H1 (cell line): Measurements from ENCODE around the gene CACNA2D1. TPM values are rescaled to one million over a fixed set of nuclear protein-coding genes. Genes with fewer than 3 reads are reported as not detected.

Source experiments
- CTCF ChIA-PET: fragments of 300-600 bp; sonication (Branson Sonifier 250); formaldehyde crosslinking; loops from one replicate; lab custom pipeline; 2021; ENCODE audit not compliant: partially characterized antibody; lab: Charles Lee
- POLR2A ChIA-PET: fragments of 300-600 bp; sonication (Branson Sonifier 250); formaldehyde crosslinking; loops from one replicate; lab custom pipeline; 2021; ENCODE audit warnings: inconsistent platforms; ENCODE audit not compliant: partially characterized antibody; lab: Charles Lee
- DNase-seq, 2 experiments: peaks; one replicate each; pipeline versions ENCODE4 v3.0.0 to v3.0.0-alpha.2; 2010 to 2022; ENCODE audit warnings: low spot score in 2 of 2, low read depth in 1 of 2, mixed read lengths in 1 of 2
- FAIRE-seq: peaks from 2 replicates; lab custom pipeline; 2011; peaks lifted over from hg19 to GRCh38; lab: Jason Lieb, UNC
- H2AFZ ChIP-seq: 2 replicates; pipeline ENCODE4 v1.8.1; 2012; ENCODE audit warnings: low read length, inconsistent platforms
- H2AK5ac ChIP-seq: 2 replicates; pipeline ENCODE4 v1.6.1; 2013; ENCODE audit warnings: low read depth, low read length
- H2BK120ac ChIP-seq: replicated peaks from 2 replicates; pipeline ENCODE3; 2013; ENCODE audit warnings: low read depth, low read length, inconsistent platforms
- H2BK12ac ChIP-seq: 2 replicates; pipeline ENCODE4 v1.6.1; 2013; ENCODE audit warnings: low read depth, low read length
- H2BK15ac ChIP-seq: 2 replicates; pipeline ENCODE4 v1.6.1; 2013; ENCODE audit warnings: low read length
- H2BK20ac ChIP-seq: 2 replicates; pipeline ENCODE4 v1.6.1; 2013; ENCODE audit warnings: low read length
- H2BK5ac ChIP-seq: 2 replicates; pipeline ENCODE4 v1.6.1; 2013; ENCODE audit warnings: low read depth, low read length
- H3K14ac ChIP-seq: 2 replicates; pipeline ENCODE4 v1.6.1; 2013; ENCODE audit warnings: inconsistent platforms; ENCODE audit not compliant: insufficient read length
- H3K18ac ChIP-seq: 2 replicates; pipeline ENCODE4 v1.6.1; 2013; ENCODE audit warnings: low read length; ENCODE audit errors: extremely low read depth
- H3K23ac ChIP-seq: 2 replicates; pipeline ENCODE4 v1.6.1; 2013; ENCODE audit warnings: inconsistent platforms; ENCODE audit not compliant: insufficient read length
- H3K23me2 ChIP-seq: 2 replicates; pipeline ENCODE4 v1.6.1; 2013; ENCODE audit warnings: low read depth, low read length
- H3K27ac ChIP-seq: 2 replicates; pipeline ENCODE4 v1.6.1; 2011; ENCODE audit warnings: low read depth, low read length, inconsistent platforms
- H3K27me3 ChIP-seq, 4 experiments: replicated peaks in 1 of 4; 1 replicate in 1 of 4; 2 replicates in 3 of 4; pipeline versions ENCODE4 v1.6.1 to v1.8.1; 2011 to 2013; ENCODE audit warnings: low read length in 3 of 4, mild to moderate bottlenecking in 3 of 4, inconsistent platforms in 2 of 4, mixed read lengths in 2 of 4, moderate library complexity in 1 of 4; ENCODE audit not compliant: control insufficient read depth in 3 of 4, insufficient read depth in 3 of 4; ENCODE audit errors: extremely low read depth in 1 of 4
- H3K36me3 ChIP-seq, 4 experiments: 2 replicates each; pipeline versions ENCODE4 v1.6.1 to v1.8.1; 2011 to 2013; ENCODE audit warnings: mild to moderate bottlenecking in 4 of 4, low read length in 3 of 4, moderate library complexity in 2 of 4, control low read depth in 1 of 4, inconsistent platforms in 1 of 4; ENCODE audit not compliant: insufficient read depth in 4 of 4, control insufficient read depth in 2 of 4
- H3K4ac ChIP-seq: replicated peaks from 2 replicates; pipeline ENCODE3; 2013; ENCODE audit warnings: low read length, low read depth, mixed read lengths, inconsistent platforms; ENCODE audit not compliant: insufficient read length
- H3K4me1 ChIP-seq, 4 experiments: replicated peaks in 1 of 4; 1 replicate in 1 of 4; 2 replicates in 3 of 4; pipeline versions ENCODE4 v1.6.1 to v1.8.1; 2011 to 2013; ENCODE audit warnings: low read length in 3 of 4, inconsistent platforms in 2 of 4, mixed read lengths in 1 of 4; ENCODE audit not compliant: insufficient read depth in 4 of 4, control insufficient read depth in 3 of 4
- H3K4me2 ChIP-seq, 2 experiments: 2 replicates each; pipeline versions ENCODE4 v1.6.1 to v1.8.1; 2011 to 2013; ENCODE audit warnings: low read depth in 2 of 2, low read length in 2 of 2, control low read depth in 1 of 2, inconsistent platforms in 1 of 2, mild to moderate bottlenecking in 1 of 2; ENCODE audit not compliant: insufficient read depth in 1 of 2
- H3K4me3 ChIP-seq, 4 experiments: fragments of 200-600, 300-600 bp in 1 of 4; sonication (generic), shearing (Covaris generic), sonication (Bioruptor Twin) in 1 of 4; 2 replicates each; pipeline versions ENCODE4 v1.5.1 to v1.8.1; 2011 to 2016; ENCODE audit warnings: low read length in 4 of 4, low read depth in 3 of 4, control low read depth in 2 of 4, inconsistent platforms in 2 of 4, mild to moderate bottlenecking in 2 of 4, mixed read lengths in 1 of 4, moderate library complexity in 1 of 4; ENCODE audit not compliant: insufficient read depth in 2 of 4; ENCODE audit errors: extremely low read depth in 1 of 4
- H3K56ac ChIP-seq: replicated peaks from 2 replicates; pipeline ENCODE3; 2013; ENCODE audit warnings: low read depth, mild to moderate bottlenecking, mixed read lengths, low read length, inconsistent platforms; ENCODE audit not compliant: insufficient read length
- H3K79me1 ChIP-seq: 2 replicates; pipeline ENCODE4 v1.6.1; 2013; ENCODE audit warnings: low read depth, low read length, control low read depth
- H3K79me2 ChIP-seq, 2 experiments: 2 replicates each; pipeline versions ENCODE4 v1.6.1 to v1.8.1; 2012 to 2013; ENCODE audit warnings: low read length in 2 of 2, mild to moderate bottlenecking in 2 of 2, inconsistent platforms in 1 of 2; ENCODE audit not compliant: insufficient read depth in 2 of 2, control insufficient read depth in 1 of 2
- H3K9ac ChIP-seq, 4 experiments: replicated peaks in 1 of 4; 1 replicate in 1 of 4; 2 replicates in 3 of 4; pipeline versions ENCODE4 v1.6.1 to v1.8.1; 2011 to 2013; ENCODE audit warnings: low read depth in 3 of 4, low read length in 3 of 4, control low read depth in 2 of 4, mild to moderate bottlenecking in 2 of 4, moderate library complexity in 2 of 4, inconsistent platforms in 1 of 4; ENCODE audit errors: extremely low read depth in 1 of 4
- H3K9me3 ChIP-seq, 2 experiments: 2 replicates each; pipeline versions ENCODE4 v1.6.1 to v1.8.1; 2012 to 2013; ENCODE audit warnings: mild to moderate bottlenecking in 2 of 2, moderate library complexity in 2 of 2, control low read depth in 1 of 2, inconsistent platforms in 1 of 2, low read depth in 1 of 2, low read length in 1 of 2, mixed read lengths in 1 of 2; ENCODE audit not compliant: insufficient read depth in 2 of 2
- H4K20me1 ChIP-seq, 2 experiments: replicated peaks in 1 of 2; 2 replicates each; pipeline versions ENCODE3 to v1.8.1; 2011 to 2013; ENCODE audit warnings: inconsistent platforms in 2 of 2, low read length in 2 of 2, mild to moderate bottlenecking in 1 of 2; ENCODE audit not compliant: insufficient read depth in 2 of 2, control insufficient read depth in 1 of 2
- H4K5ac ChIP-seq: 2 replicates; pipeline ENCODE4 v1.6.1; 2013; ENCODE audit warnings: low read length, low read depth, mixed read lengths, inconsistent platforms; ENCODE audit not compliant: insufficient read length
- H4K8ac ChIP-seq: 2 replicates; pipeline ENCODE4 v1.8.0; 2013; ENCODE audit warnings: mild to moderate bottlenecking, moderate library complexity, low read length, inconsistent platforms; ENCODE audit not compliant: insufficient read depth; ENCODE audit errors: extremely low read depth
- H4K91ac ChIP-seq: replicated peaks from 2 replicates; pipeline ENCODE3; 2013; ENCODE audit warnings: low read length, mixed read lengths, inconsistent platforms; ENCODE audit not compliant: insufficient read length
- ATF3 ChIP-seq: IDR thresholded peaks from 2 replicates; pipeline ENCODE4 v1.6.1; 2011; ENCODE audit warnings: low read depth, mild to moderate bottlenecking, low read length; ENCODE audit not compliant: insufficient read depth
- CEBPB ChIP-seq: IDR thresholded peaks from 2 replicates; pipeline ENCODE4 v1.6.1; 2012; ENCODE audit warnings: low read depth, low read length
- CREB1 ChIP-seq: IDR thresholded peaks from 2 replicates; pipeline ENCODE4 v1.6.1; 2012; ENCODE audit warnings: inconsistent platforms
- HDAC2 ChIP-seq, 2 experiments: fragments of 300-600 bp in 1 of 2; sonication (generic) in 1 of 2; IDR thresholded peaks; 2 replicates each; pipeline ENCODE4 v1.6.1; 2011 to 2012; ENCODE audit warnings: low read depth in 2 of 2, low read length in 2 of 2, mild to moderate bottlenecking in 2 of 2, moderate library complexity in 2 of 2, borderline replicate concordance in 1 of 2, inconsistent platforms in 1 of 2
- KDM1A ChIP-seq: fragments of 200-600, 300-600 bp; sonication (generic); IDR thresholded peaks from 2 replicates; pipeline ENCODE4 v1.7.1; 2016; ENCODE audit warnings: mild to moderate bottlenecking, low read length, borderline replicate concordance
- MAFK ChIP-seq: IDR thresholded peaks from 2 replicates; pipeline ENCODE4 v1.6.1; 2012; ENCODE audit warnings: low read depth, mild to moderate bottlenecking, improper control_type of control experiment, low read length
- RBBP5 ChIP-seq: IDR thresholded peaks from 2 replicates; pipeline ENCODE4 v1.7.1; 2012; ENCODE audit warnings: low read depth, mild to moderate bottlenecking, inconsistent platforms, low read length, moderate library complexity, borderline replicate concordance
- RXRA ChIP-seq: IDR thresholded peaks from 2 replicates; pipeline ENCODE4 v1.6.1; 2011; ENCODE audit warnings: low read depth, mild to moderate bottlenecking, low read length, moderate library complexity; ENCODE audit not compliant: insufficient read depth
- SAP30 ChIP-seq: fragments of 300-600 bp; sonication (generic); IDR thresholded peaks from 2 replicates; pipeline ENCODE4 v1.7.1; 2012; ENCODE audit warnings: low read length, moderate library complexity, mild to moderate bottlenecking, inconsistent platforms; ENCODE audit not compliant: insufficient read depth, insufficient replicate concordance
- SIRT6 ChIP-seq: IDR thresholded peaks from one replicate; pipeline ENCODE4 v1.7.1; 2012; ENCODE audit warnings: low read length, inconsistent platforms
- SIX5 ChIP-seq: IDR thresholded peaks from 2 replicates; pipeline ENCODE4 v1.6.1; 2011; ENCODE audit warnings: mild to moderate bottlenecking, low read depth, low read length
- TAF7 ChIP-seq: optimal IDR thresholded peaks from 2 replicates; pipeline ENCODE3; 2011; ENCODE audit warnings: low read depth, mild to moderate bottlenecking, inconsistent platforms, low read length, moderate library complexity, borderline replicate concordance
- TCF12 ChIP-seq: IDR thresholded peaks from 2 replicates; pipeline ENCODE4 v1.6.1; 2011; ENCODE audit warnings: low read depth, mild to moderate bottlenecking, low read length
- WGBS, 2 experiments: shearing (Covaris generic) in 1 of 2; methylation state at CpG; one replicate each; pipeline versions ENCODE4 v1.1.6 to v1.1.7; 2013 to 2015; ENCODE audit warnings: low lambda C conversion rate in 2 of 2, mixed read lengths in 2 of 2, inconsistent platforms in 1 of 2, low coverage in 1 of 2, missing lambda C conversion rate in 1 of 2; ENCODE audit not compliant: insufficient replicate concordance in 2 of 2, insufficient coverage in 1 of 2, insufficient read length in 1 of 2; ENCODE audit errors: extremely low coverage in 1 of 2, missing lambda C conversion rate in 1 of 2; 5-methylcytosine and 5-hydroxymethylcytosine counted together
- polyA plus RNA-seq, 7 experiments: library from polyadenylated mRNA; depleted of rRNA in 3 of 7; stranded (reverse) in 5 of 7; unstranded in 2 of 7; fragments of >200 nt in 5 of 7; fragments of 200-250 nt in 2 of 7; gene quantifications; 1 replicate in 5 of 7; 2 replicates in 1 of 7; 4 replicates in 1 of 7; pipeline versions ENCODE4 v1.2.1 to v1.2.3, GENCODE V29; 2011 to 2013; ENCODE audit warnings: missing spikeins in 2 of 7, mixed read lengths in 2 of 7
- total RNA-seq: library from RNA; stranded (reverse); fragmentation: NEBNext Ultra II Directional; extraction: Animal tissue kit (Norgen Biotek cat#: 25700); gene quantifications from 2 replicates; pipeline ENCODE4 v1.2.1, GENCODE V29; 2021
- TF ChIP-seq, protein P1 (sequence below): IDR thresholded peaks from 2 replicates; pipeline ENCODE4 v1.6.1; 2012; ENCODE audit warnings: inconsistent platforms

The CACNA2D1 gene
- total and polyA plus RNA-seq, 2 of the 8 experiments (the other 6 are each of a cell fraction or from before 2014, with no cell fraction given): 4.3 to 27.3 TPM

DNA sequence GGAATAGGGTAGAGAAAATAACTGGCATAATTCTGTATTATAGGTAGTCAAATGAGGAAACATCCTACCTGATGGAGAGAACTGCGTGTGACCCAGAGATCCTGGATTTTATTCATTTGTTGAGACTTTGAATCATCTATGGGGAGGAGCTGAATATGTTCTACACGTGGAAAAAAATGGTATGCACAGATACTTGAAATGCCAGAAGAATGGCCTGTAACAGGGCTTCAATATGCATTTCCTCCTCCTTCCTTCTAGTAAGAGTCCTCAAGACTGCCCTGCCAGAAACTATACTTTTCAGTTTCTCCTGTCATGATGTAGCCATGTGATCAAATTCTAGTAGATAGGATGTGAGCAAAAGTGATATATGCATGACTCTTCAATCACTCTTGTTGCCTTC is 372.1 kb downstream of the CACNA2D1 start:
- no peak overlapping the region for H2BK15ac ChIP-seq
- H4K20me1 ChIP-seq: no peaks in the 10 kb centered on the region
- no peaks in the 10 kb centered on the region for H3K79me1 ChIP-seq
- no peak overlapping the region for H3K4me2 ChIP-seq
- no peak overlapping the region for H2AK5ac ChIP-seq
- no peaks in the 10 kb centered on the region for H3K27me3 ChIP-seq
- POLR2A ChIA-PET: no interaction called here
- no peak overlapping the region for H3K14ac ChIP-seq
- CTCF ChIA-PET: interaction anchor here (0.6 to 1.1 kb wide), 2 partner anchors 26 to 656 kb away, joined by 3 to 5 read pairs; no protein-coding TSS in a partner anchor
- no peak overlapping the region for H2AFZ ChIP-seq
- H2BK120ac ChIP-seq: no peak overlapping the region
- no peak overlapping the region for H3K4me3 ChIP-seq
- DNase-seq (no peak), FAIRE-seq (no peak)
- WGBS, 2 experiments: 88% methylated on average over 2 of the region's 2 CpGs; no CpG with 5 or more reads in 1 of the 2 experiments
- no peaks in the 10 kb centered on the region for H3K79me2 ChIP-seq
- no peak overlapping the region for H3K18ac ChIP-seq
- no peaks in the 10 kb centered on the region for H3K36me3 ChIP-seq
- H4K5ac ChIP-seq: no peak overlapping the region
- H2BK12ac ChIP-seq: no peak overlapping the region
- H2BK20ac ChIP-seq: no peak overlapping the region
- no peaks in the 10 kb centered on the region for H3K4me1 ChIP-seq
- H3K23me2 ChIP-seq: no peaks in the 10 kb centered on the region
- no peak overlapping the region for H4K91ac ChIP-seq
- H3K23ac ChIP-seq: no peak overlapping the region
- no peak overlapping the region for H3K9ac ChIP-seq
- H3K27ac ChIP-seq: no peak overlapping the region
- no peak overlapping the region for H2BK5ac ChIP-seq
- H3K4ac ChIP-seq: no peak overlapping the region
- no peak overlapping the region for H3K56ac ChIP-seq
- no peak overlapping the region for H4K8ac ChIP-seq
- H3K9me3 ChIP-seq: no peaks in the 10 kb centered on the region
- no peak for TF ChIP-seq CREB1
- TF ChIP-seq SIX5: no peak
- TF ChIP-seq CEBPB: no peak
- TF ChIP-seq KDM1A: no peak
- TF ChIP-seq, protein P1, sequence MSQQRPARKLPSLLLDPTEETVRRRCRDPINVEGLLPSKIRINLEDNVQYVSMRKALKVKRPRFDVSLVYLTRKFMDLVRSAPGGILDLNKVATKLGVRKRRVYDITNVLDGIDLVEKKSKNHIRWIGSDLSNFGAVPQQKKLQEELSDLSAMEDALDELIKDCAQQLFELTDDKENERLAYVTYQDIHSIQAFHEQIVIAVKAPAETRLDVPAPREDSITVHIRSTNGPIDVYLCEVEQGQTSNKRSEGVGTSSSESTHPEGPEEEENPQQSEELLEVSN: no peak
- TF ChIP-seq SIRT6: no peak
- TF ChIP-seq ATF3: no peak
- TF ChIP-seq SAP30: no peak
- no peak for TF ChIP-seq RBBP5
- TF ChIP-seq HDAC2 (IDR thresholded peaks at IDR 0.05; ENCODE audit: borderline replicate concordance in 1 of 2, low read depth in 2 of 2, low read length in 2 of 2): no peak
- no peak for TF ChIP-seq TAF7
- no peak for TF ChIP-seq TCF12
- no peak for TF ChIP-seq RXRA
- TF ChIP-seq MAFK: no peak
